Activated naive CD8-positive, alpha-beta T cell treated with anti-CD3 and anti-CD28 coated beads, Interleukin-2, amount 10 ng/mL, durations not matched to agents 7 days and 5 days (primary cell): ENCODE measurements around the gene C19orf85. TPM values are rescaled to one million over a fixed set of nuclear protein-coding genes. Genes with fewer than 3 reads are reported as not detected.

Experiments used
- ATAC-seq: fragments of 150-1000 bp; cut with Tn5 transposase; one replicate; pipeline ENCODE4 v1.10.0; 2021; ENCODE audit warnings: low read depth, moderate library complexity
- POLR2A ChIA-PET: fragments of 350-600 bp; sonication (Branson Sonifier 250); formaldehyde crosslinking; loops from one replicate; lab custom pipeline; 2021; ENCODE audit warnings: antibody characterized with exemption; lab: Charles Lee
- DNase-seq: peaks from one replicate; pipeline ENCODE4 v3.0.0; 2021
- H3K27ac Mint-ChIP-seq: one replicate; pipeline ENCODE4 v1.8.0; 2022; ENCODE audit warnings: mild to moderate bottlenecking, mixed read lengths
- H3K27me3 Mint-ChIP-seq: one replicate; pipeline ENCODE4 v1.8.0; 2022; ENCODE audit warnings: mild to moderate bottlenecking, moderate library complexity, mixed read lengths
- H3K36me3 Mint-ChIP-seq: one replicate; pipeline ENCODE4 v1.8.0; 2021; ENCODE audit warnings: mild to moderate bottlenecking, mixed read lengths
- H3K4me1 Mint-ChIP-seq: one replicate; pipeline ENCODE4 v1.8.0; 2021; ENCODE audit warnings: mixed read lengths
- H3K4me3 Mint-ChIP-seq: one replicate; pipeline ENCODE4 v1.8.0; 2022; ENCODE audit warnings: mild to moderate bottlenecking, moderate library complexity, mixed read lengths
- H3K9me3 Mint-ChIP-seq: one replicate; pipeline ENCODE4 v1.8.0; 2021; ENCODE audit warnings: mixed read lengths
- total RNA-seq, 2 experiments: library from RNA; stranded (reverse); gene quantifications; one replicate each; pipeline ENCODE4 v1.2.3, GENCODE V29; 2021

C19orf85 gene
- total RNA-seq, 2 experiments from 2014 or later = not detected

DNA sequence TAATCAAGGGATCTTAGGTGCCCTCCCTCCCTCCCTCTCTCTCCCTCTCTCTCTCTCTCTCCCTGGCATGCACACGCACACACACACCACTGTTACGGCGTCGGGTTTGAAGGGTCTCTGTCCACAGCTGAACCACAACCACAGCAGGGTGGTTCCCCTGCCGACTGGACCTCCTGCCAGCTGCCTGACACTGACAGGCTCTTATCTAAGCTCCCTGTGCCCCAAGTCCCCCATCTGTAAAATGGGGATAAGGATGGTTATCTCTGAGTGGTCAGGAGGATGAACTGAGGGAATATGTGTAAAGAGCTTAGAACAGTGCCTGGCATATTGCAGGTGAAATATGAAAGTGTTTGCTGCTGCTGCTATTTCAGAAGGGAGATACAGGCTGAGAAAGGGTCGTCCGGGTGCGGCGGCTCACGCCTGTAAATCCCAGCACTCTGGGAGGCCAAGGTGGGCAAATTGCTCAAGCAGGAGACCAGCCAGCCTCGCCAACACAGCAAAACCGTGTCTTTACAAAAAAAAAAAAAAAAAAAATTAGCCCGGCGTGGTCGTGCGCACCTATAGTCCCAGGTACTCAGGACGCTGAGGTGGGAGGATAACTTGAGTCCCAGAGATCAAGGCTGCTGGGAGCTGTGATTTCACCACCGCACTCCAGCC is 20.6 kb downstream of the C19orf85 start:
- Mint-ChIP-seq H3K36me3 (peaks cover 1% of the 10 kb centered on the region), H3K27me3 (peaks cover 57% of the 10 kb centered on the region), H3K4me3 (no peak overlapping the region), H3K4me1 (peaks cover 14% of the 10 kb centered on the region), H3K27ac (no peak overlapping the region), H3K9me3 (no peaks in the 10 kb centered on the region)
- ATAC-seq (no peak), DNase-seq (no peak)
- POLR2A ChIA-PET = no interaction called here

DNA sequence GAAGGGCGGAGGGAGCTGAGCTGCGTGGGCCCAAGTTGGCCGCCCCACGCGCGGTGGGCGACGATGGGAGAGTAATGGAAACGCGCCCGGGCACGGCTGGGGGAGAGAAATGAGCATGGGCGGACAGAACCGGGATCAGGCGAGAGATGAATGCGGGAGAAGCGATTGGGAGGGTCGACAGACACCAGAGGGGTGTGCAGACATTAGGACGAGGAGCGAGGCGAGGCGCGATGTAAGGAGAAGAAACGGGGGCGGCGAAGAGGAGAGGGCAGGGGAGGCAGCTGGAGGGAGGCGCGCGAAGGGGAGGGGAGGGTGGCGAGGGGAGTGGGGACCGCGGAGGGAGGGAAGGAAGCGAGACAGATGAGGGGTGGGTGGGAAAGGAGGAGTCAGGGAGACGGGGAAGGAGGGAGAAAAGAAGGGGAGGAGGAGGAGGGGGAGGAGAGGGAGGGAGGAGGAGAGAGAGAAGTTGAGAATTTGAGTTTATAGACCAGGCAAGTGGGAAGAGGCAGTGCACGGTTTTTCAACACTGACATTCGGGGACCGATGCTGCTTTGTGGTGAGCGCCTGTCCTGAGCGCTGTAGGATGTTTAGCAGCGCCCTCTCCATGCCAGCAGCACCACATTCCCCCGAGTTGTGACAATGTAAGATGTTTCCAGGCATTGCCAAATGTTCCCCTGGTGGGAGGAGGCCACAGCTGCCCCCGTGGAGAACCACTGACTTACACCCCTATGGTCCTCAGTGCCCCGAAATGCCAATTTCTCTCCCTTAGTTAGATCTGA is 21.3 kb downstream of the C19orf85 start, which contains the start of gene SHISA7:
Gene SHISA7 (minus strand): TSS at position 256 of the 779 bp plus-strand sequence. CDS start 437 bp downstream, outside the sequence.
- ATAC-seq (no peak), DNase-seq (no peak)
- no peak within 1 kb of the TSS for H3K4me3 Mint-ChIP-seq
- peaks cover 14% of the 10 kb centered on the region for H3K4me1 Mint-ChIP-seq
- POLR2A ChIA-PET = no interaction called here
- peaks cover 1% of the 10 kb centered on the region for H3K36me3 Mint-ChIP-seq
- H3K9me3 Mint-ChIP-seq = no peaks in the 10 kb centered on the region
- peaks cover 60% of the 10 kb centered on the region for H3K27me3 Mint-ChIP-seq
- no peak within 1 kb of the TSS for H3K27ac Mint-ChIP-seq

DNA sequence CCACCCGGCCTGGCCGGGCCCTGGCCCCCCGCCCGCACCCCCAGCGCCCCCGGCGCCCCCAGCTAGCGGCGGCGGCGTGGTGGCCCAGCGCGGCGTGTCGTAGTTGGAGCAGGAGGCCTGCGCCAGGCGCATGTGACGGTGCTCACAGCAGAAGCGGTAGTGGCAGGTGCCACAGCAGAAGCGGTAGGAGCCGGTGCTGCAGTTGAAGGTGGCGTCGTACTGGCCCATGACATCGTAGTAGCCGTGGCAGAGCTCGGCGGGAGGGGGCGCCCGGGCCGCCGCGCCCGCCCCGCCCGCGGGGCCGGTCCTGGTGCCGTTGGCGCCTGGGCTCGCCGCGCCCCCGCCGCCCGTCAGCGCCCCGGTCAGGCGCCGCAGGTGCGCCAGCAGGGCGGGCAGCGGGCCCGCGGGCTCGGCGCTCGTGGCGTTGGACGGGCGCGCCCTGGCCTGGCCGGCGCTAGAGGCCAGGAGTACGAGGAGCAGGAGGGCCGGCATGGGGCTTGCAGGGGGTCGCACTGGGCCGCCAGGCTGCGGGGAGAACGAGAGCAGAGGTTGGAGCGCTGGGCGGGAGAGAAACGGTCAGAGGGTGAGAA is 22.1 kb downstream of the C19orf85 start:
- Mint-ChIP-seq H3K4me3 (no peak overlapping the region), H3K4me1 (peaks cover 14% of the 10 kb centered on the region), H3K27ac (no peak overlapping the region), H3K27me3 (peaks cover 63% of the 10 kb centered on the region), H3K9me3 (no peaks in the 10 kb centered on the region), H3K36me3 (peaks cover 1% of the 10 kb centered on the region)
- POLR2A ChIA-PET = interaction anchor here (0.6 kb wide), 1 partner anchor 20 kb away, joined by 3 read pairs; no protein-coding TSS in a partner anchor
- ATAC-seq (no peak), DNase-seq (no peak)

DNA sequence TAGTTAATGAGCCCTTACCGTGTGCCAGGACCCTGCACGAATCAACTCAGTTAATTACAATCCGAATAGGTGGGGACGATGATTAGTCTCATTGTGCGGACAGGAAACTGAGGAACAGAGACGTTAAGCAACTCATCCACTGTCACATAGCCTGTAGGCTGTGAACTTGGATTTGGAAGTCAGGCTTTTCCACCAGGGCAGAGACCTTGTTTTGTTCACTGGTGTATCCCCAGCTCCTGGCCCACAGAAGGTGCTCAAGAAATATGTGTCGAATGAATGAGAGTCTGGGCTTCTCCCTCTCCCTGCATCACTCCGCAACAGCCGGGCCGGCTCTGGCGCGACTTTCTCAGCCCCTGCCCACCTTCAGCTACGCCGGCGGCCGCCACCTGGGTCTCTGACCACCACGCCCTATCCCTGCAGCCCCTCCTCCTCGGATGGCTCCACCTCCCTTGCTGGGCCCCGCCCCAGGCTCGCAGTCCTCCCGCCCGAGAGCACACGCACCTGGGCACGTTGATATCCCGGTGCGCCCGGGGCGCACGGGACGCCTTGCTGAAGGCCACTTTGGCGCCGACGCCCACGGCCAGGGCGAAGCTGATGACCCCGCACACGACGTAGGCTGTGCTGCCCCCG is 22.7 kb downstream of the C19orf85 start:
- H3K27ac Mint-ChIP-seq = no peak overlapping the region
- no peaks in the 10 kb centered on the region for H3K9me3 Mint-ChIP-seq
- H3K36me3 Mint-ChIP-seq = peaks cover 1% of the 10 kb centered on the region
- no peak for ATAC-seq
- H3K27me3 Mint-ChIP-seq = peaks cover 69% of the 10 kb centered on the region
- POLR2A ChIA-PET = interaction anchor here (0.6 kb wide), 1 partner anchor 19 kb away, joined by 3 read pairs; no protein-coding TSS in a partner anchor
- DNase-seq = no peak
- peak overlapping the region; percentile 14 for H3K4me3 Mint-ChIP-seq
- H3K4me1 Mint-ChIP-seq = peaks cover 14% of the 10 kb centered on the region

DNA sequence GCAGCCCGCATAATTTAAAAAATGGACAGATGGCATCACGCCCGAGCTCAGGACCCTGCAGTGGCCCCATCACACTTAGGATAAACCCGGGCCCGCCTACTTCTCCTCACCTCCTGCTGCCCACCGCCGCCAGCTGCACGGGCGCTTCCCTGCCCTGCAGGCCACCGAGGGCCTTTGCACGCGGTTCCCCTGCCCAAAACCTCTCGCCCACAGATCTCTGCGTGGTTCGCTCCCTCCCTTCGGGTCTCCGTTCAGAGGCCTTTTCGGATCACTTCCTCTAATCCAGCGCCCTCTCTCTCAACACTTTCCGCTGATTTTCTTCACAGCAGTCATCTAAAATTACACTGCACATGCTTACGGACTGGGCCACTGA is 23.2 kb downstream of the C19orf85 start:
- no peak for ATAC-seq
- Mint-ChIP-seq H3K9me3 (no peaks in the 10 kb centered on the region), H3K27me3 (peaks cover 70% of the 10 kb centered on the region), H3K4me3 (peak overlapping the region; percentile 14), H3K4me1 (peaks cover 14% of the 10 kb centered on the region), H3K27ac (no peak overlapping the region), H3K36me3 (peaks cover 1% of the 10 kb centered on the region)
- POLR2A ChIA-PET = no interaction called here
- no peak for DNase-seq

DNA sequence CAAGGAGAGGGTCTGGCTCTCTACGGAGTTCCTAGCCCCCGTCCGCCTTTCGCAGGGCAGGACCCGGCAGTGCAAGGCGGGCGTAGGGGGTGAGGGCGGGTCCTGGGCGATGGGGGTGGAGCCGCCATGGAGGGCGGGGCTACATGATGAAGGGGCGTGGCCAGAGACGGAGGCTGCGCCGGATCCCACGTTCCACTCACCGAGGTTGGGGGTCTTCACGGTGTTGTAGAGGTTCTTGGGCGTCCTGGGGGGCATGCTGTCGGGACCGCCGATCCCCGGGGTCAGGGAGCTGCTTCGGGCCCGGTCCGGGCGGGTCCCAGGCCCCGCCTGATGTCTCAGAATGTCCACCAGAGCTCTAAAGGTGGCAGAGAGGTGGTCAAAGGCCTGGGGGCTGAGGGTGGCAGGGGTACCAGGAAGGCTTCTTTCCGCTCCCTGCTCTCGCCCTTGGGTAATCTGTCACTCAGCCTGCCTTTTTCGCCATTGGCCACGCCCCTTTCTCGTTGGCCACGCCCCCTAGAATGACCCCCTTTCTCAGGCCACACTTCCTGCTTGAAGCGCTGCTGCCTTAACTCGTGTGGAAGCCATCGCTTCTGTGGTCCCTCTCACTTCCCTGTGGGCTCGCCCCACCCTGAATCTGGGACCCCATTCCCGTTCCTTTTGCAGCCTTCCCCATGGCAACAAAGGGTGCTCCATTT is 24.0 kb downstream of the C19orf85 start:
- DNase-seq (no peak), ATAC-seq (no peak)
- Mint-ChIP-seq H3K27me3 (peaks cover 64% of the 10 kb centered on the region), H3K9me3 (no peaks in the 10 kb centered on the region), H3K36me3 (peaks cover 1% of the 10 kb centered on the region), H3K4me1 (peaks cover 14% of the 10 kb centered on the region), H3K4me3 (no peak overlapping the region), H3K27ac (no peak overlapping the region)
- POLR2A ChIA-PET = no interaction called here

DNA sequence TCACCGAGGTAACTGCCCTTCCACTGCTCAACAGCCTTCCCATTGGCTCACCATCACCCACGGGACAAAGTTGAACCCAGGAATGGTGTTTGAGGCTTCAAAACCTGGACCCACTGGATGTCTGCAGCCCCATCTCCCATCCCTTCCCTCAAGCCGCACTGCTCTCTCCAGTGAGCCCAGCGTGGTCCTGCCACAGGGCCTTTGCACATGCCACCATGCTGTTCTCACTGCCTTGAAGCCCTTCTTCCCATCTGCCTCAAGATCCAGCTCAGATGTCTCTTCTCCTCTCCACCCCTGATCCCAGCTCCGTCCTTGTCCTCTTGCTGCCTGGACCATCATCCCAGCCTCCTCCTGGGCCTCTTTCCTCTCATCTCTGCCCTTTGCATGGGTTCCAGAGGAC is 25.5 kb downstream of the C19orf85 start:
- H3K9me3 Mint-ChIP-seq = no peaks in the 10 kb centered on the region
- POLR2A ChIA-PET = no interaction called here
- H3K27me3 Mint-ChIP-seq = peaks cover 50% of the 10 kb centered on the region

DNA sequence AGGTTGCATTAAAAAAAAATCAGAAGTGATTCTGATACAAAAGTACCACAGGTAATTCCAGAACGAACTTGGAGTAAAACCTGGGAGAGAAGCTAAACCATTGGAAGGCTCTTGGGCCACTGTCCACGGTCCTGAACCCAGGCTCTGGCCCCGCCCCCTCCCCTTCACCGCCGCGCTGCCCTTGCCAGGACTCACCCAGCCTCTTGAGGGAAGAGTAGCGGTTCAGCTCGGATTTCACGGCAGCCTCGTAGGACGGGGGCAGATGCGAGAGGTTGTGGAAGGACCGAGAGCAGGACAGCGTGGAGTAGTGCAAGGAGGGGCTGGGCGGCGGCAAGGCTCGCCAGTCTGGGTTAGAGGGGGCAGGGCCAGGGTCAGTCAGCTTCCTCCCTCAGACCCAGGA is 27.1 kb downstream of the C19orf85 start:
- Mint-ChIP-seq H3K4me1 (peaks cover 12% of the 10 kb centered on the region), H3K27ac (no peak overlapping the region), H3K4me3 (no peak overlapping the region), H3K27me3 (peaks cover 42% of the 10 kb centered on the region), H3K36me3 (peaks cover 1% of the 10 kb centered on the region), H3K9me3 (no peaks in the 10 kb centered on the region)
- ATAC-seq (peak; percentile 20), DNase-seq (no peak)
- POLR2A ChIA-PET = interaction anchor here (0.8 kb wide), 1 partner anchor 16 kb away, joined by 3 read pairs; no protein-coding TSS in a partner anchor

More for the DNA sequence above, 25.5 kb downstream of the C19orf85 start:
- H3K4me3 Mint-ChIP-seq = no peak overlapping the region
- no peak overlapping the region for H3K27ac Mint-ChIP-seq
- no peak for DNase-seq
- peaks cover 1% of the 10 kb centered on the region for H3K36me3 Mint-ChIP-seq
- peaks cover 14% of the 10 kb centered on the region for H3K4me1 Mint-ChIP-seq
- no peak for ATAC-seq

DNA sequence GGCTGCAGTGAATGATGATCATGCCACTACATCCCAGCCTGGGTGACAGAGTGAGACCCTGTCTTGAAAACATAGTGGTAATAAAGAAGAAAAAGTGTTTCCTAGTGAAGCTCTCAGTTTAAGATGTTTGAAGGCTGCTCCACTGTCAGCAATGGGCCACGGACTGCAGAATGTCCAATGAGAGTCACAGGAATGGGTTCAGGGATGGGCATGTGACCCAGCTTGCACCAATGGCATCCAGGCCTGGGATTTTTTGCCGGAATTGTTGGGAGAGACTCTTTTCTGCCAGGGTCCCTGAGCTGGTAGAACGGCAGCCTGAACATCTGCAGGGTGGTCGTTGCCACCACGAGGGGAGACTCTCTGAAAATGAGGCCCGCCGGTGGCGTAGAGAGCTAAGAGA is 27.7 kb downstream of the C19orf85 start:
- Mint-ChIP-seq H3K36me3 (peaks cover 1% of the 10 kb centered on the region), H3K9me3 (no peaks in the 10 kb centered on the region), H3K27me3 (peaks cover 45% of the 10 kb centered on the region), H3K4me3 (no peak overlapping the region), H3K4me1 (peaks cover 12% of the 10 kb centered on the region), H3K27ac (no peak overlapping the region)
- DNase-seq (no peak), ATAC-seq (no peak)
- POLR2A ChIA-PET = interaction anchor here (0.7 to 0.8 kb wide), 2 partner anchors 17 to 28 kb away, joined by 3 read pairs; no protein-coding TSS in a partner anchor

DNA sequence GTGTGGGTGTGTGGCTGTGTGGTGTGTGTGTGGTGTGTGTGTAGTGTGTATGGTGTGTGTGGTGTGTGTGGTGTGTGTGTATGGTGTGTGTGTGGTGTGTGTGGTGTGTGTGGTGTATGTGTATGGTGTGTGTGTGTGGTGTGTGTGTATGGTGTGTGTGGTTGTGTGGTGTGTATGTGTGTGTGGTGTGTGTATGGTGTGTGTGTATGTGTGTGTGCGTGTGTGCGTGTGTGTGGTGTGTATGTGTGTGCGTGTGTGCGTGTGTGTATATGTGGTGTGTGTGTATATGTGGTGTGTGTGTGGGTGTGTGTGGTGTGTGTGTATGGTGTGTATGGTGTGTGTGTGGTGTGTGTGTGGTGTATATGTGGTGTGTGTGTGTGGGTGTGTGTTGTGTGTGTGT is 29.5 kb downstream of the C19orf85 start:
- H3K4me3 Mint-ChIP-seq = no peak overlapping the region
- no peaks in the 10 kb centered on the region for H3K9me3 Mint-ChIP-seq
- DNase-seq (no peak), ATAC-seq (no peak)
- no peaks in the 10 kb centered on the region for H3K4me1 Mint-ChIP-seq
- H3K27me3 Mint-ChIP-seq = peaks cover 31% of the 10 kb centered on the region
- no peaks in the 10 kb centered on the region for H3K36me3 Mint-ChIP-seq
- POLR2A ChIA-PET = no interaction called here
- no peak overlapping the region for H3K27ac Mint-ChIP-seq

DNA sequence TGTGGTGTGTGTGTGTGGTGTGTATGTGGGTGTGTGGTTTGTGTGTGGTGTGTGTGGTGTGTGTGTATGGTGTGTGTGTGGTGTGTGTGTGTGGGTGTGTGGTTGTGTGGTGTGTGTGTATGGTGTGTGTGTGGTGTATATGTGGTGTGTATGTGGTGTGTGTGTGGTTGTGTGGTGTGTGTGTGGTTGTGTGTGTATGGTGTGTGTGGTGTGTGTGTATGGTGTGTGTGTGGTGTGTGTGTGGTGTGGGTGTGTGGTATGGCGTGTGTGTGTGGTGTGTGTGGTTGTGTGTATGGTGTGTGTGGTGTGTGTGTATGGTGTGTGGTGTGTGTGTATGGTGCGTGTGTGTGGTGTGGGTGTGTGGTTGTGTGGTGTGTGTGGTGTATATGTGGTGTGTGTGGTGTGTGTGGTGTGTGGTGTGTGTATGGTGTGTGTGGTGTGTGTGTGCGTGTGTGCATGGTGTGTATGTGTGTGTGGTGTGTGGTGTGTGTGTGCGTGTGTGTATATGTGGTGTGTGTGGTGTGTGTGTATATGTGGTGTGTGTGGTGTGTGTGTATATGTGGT is 30.1 kb downstream of the C19orf85 start:
- Mint-ChIP-seq H3K27ac (no peak overlapping the region), H3K27me3 (peaks cover 26% of the 10 kb centered on the region), H3K4me1 (no peaks in the 10 kb centered on the region), H3K4me3 (no peak overlapping the region), H3K9me3 (no peaks in the 10 kb centered on the region), H3K36me3 (no peaks in the 10 kb centered on the region)
- ATAC-seq = no peak
- DNase-seq = no peak
- POLR2A ChIA-PET = no interaction called here

DNA sequence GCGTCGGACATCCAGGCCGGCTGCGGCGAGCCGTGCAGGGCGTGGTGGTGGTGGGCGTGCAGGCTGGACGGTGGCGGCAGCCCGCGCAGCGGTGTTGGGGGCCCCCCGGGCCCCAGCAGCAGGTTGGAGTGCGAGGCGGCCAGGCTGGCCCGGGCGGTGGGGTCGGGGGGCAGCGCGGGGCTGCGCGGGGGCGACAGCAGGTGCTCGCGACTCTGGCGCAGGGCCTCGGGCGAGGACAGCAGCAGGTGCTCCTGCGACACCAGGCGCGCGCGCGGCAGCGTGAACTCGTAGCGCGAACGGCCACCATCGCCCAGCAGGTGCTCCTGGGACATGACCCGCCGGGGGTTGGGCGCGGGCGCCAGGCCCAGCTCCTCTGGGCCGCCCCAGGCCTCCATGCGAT is 31.3 kb downstream of the C19orf85 start:
- Mint-ChIP-seq H3K4me3 (no peak overlapping the region), H3K36me3 (no peaks in the 10 kb centered on the region), H3K4me1 (no peaks in the 10 kb centered on the region), H3K9me3 (no peaks in the 10 kb centered on the region), H3K27me3 (peaks cover 19% of the 10 kb centered on the region), H3K27ac (no peak overlapping the region)
- DNase-seq (no peak), ATAC-seq (no peak)
- POLR2A ChIA-PET = no interaction called here
